SK-N-MC (cell line): ENCODE measurements around the gene SLC7A10.

Source experiments
- DNase-seq: peaks from one replicate; pipeline ENCODE4 v3.0.0-alpha.2; 2011; ENCODE audit warnings: low read depth, low spot score
- H3K27ac ChIP-seq: fragments of 200-600 bp; sonication (generic); 2 replicates; pipeline ENCODE4 v1.5.1; 2016; ENCODE audit warnings: mixed run types
- H3K36me3 ChIP-seq: fragments of 200-600 bp; sonication (generic); 2 replicates; pipeline ENCODE4 v1.6.1; 2017; ENCODE audit warnings: antibody characterized with exemption, low read length, mixed read lengths; ENCODE audit not compliant: insufficient read depth
- H3K4me3 ChIP-seq: fragments of 200-600 bp; sonication (generic); 2 replicates; pipeline ENCODE4 v1.5.1; 2016
- H3K9ac ChIP-seq: fragments of 200-600 bp; sonication (generic); 2 replicates; pipeline ENCODE4 v1.8.0; 2017; ENCODE audit warnings: mixed run types, mixed read lengths; ENCODE audit not compliant: insufficient read length
- H3K9me3 ChIP-seq: fragments of 200-600 bp; sonication (generic); 2 replicates; pipeline ENCODE4 v1.6.1; 2017; ENCODE audit warnings: low read depth, mild to moderate bottlenecking, antibody characterized with exemption, low read length, moderate library complexity, mixed read lengths
- EZH2 ChIP-seq: fragments of 200-600 bp; sonication (generic); IDR thresholded peaks from one replicate; pipeline ENCODE4 v1.6.1; 2017; ENCODE audit warnings: antibody characterized with exemption
- FOXP2 ChIP-seq: optimal IDR thresholded peaks from 2 replicates; pipeline ENCODE3; 2011; ENCODE audit warnings: mild to moderate bottlenecking, moderate library complexity; ENCODE audit not compliant: insufficient read depth; ENCODE audit errors: extremely low read length, control extremely low read depth
- POLR2AphosphoS5 ChIP-seq: IDR thresholded peaks from 2 replicates; pipeline ENCODE4 v1.6.1; 2012; ENCODE audit warnings: mild to moderate bottlenecking, low read depth, low read length, borderline replicate concordance

The SLC7A10 gene

GRCh38 chr19:33259539-33259938 is 33.9 kb upstream of the SLC7A10 start:
- TF ChIP-seq POLR2AphosphoS5 (no peak), FOXP2 (no peak), EZH2 (no peak)
- no peak overlapping the region for H3K27ac ChIP-seq
- H3K36me3 ChIP-seq = no peaks in the 10 kb centered on the region
- DNase-seq = no peak
- no peaks in the 10 kb centered on the region for H3K9me3 ChIP-seq
- H3K9ac ChIP-seq = no peak overlapping the region
- H3K4me3 ChIP-seq = no peak overlapping the region

GRCh38 chr19:33257828-33258227 is 32.2 kb upstream of the SLC7A10 start:
- Histone ChIP-seq H3K4me3 (no peak overlapping the region), H3K36me3 (no peaks in the 10 kb centered on the region), H3K9me3 (no peaks in the 10 kb centered on the region), H3K9ac (no peak overlapping the region), H3K27ac (no peak overlapping the region)
- TF ChIP-seq POLR2AphosphoS5 (no peak), FOXP2 (no peak), EZH2 (no peak)
- DNase-seq = no peak

- H3K36me3 ChIP-seq = no peaks in the 10 kb centered on the region
- no peaks in the 10 kb centered on the region for H3K9me3 ChIP-seq
- TF ChIP-seq FOXP2 (no peak), EZH2 (no peak), POLR2AphosphoS5 (no peak)
- H3K9ac ChIP-seq = no peak overlapping the region
- DNase-seq = no peak
- no peak overlapping the region for H3K27ac ChIP-seq
- H3K4me3 ChIP-seq = no peak overlapping the region
These were observed 30.6 kb upstream of the SLC7A10 start for GRCh38 chr19:33256261-33256660.

GRCh38 chr19:33255781-33256180 is 30.1 kb upstream of the SLC7A10 start:
- TF ChIP-seq FOXP2 = no peak
- no peak for TF ChIP-seq EZH2
- TF ChIP-seq POLR2AphosphoS5 = no peak
- Histone ChIP-seq H3K36me3 (no peaks in the 10 kb centered on the region), H3K9ac (no peak overlapping the region), H3K9me3 (no peaks in the 10 kb centered on the region), H3K4me3 (no peak overlapping the region), H3K27ac (no peak overlapping the region)
- no peak for DNase-seq

GRCh38 chr19:33254245-33254824 is 28.7 kb upstream of the SLC7A10 start:
- Histone ChIP-seq H3K4me3 (no peak overlapping the region), H3K9ac (no peak overlapping the region), H3K9me3 (no peaks in the 10 kb centered on the region), H3K27ac (no peak overlapping the region), H3K36me3 (no peaks in the 10 kb centered on the region)
- DNase-seq = no peak
- no peak for TF ChIP-seq EZH2
- no peak for TF ChIP-seq FOXP2
- no peak for TF ChIP-seq POLR2AphosphoS5

GRCh38 chr19:33252971-33253370 is 27.3 kb upstream of the SLC7A10 start:
- no peaks in the 10 kb centered on the region for H3K36me3 ChIP-seq
- H3K9me3 ChIP-seq = no peaks in the 10 kb centered on the region
- no peak for TF ChIP-seq POLR2AphosphoS5
- TF ChIP-seq FOXP2 = no peak
- no peak for DNase-seq
- no peak overlapping the region for H3K27ac ChIP-seq
- H3K4me3 ChIP-seq = no peak overlapping the region
- H3K9ac ChIP-seq = no peak overlapping the region

GRCh38 chr19:33252418-33252962 is 26.8 kb upstream of the SLC7A10 start:
- no peak overlapping the region for H3K4me3 ChIP-seq
- DNase-seq = no peak
- H3K36me3 ChIP-seq = no peaks in the 10 kb centered on the region
- no peak overlapping the region for H3K9ac ChIP-seq
- no peaks in the 10 kb centered on the region for H3K9me3 ChIP-seq
- TF ChIP-seq FOXP2 = no peak
- TF ChIP-seq POLR2AphosphoS5 = no peak
- no peak for TF ChIP-seq EZH2
- no peak overlapping the region for H3K27ac ChIP-seq

GRCh38 chr19:33251526-33252090 is 26.0 kb upstream of the SLC7A10 start:
- DNase-seq = no peak
- Histone ChIP-seq H3K36me3 (no peaks in the 10 kb centered on the region), H3K4me3 (no peak overlapping the region), H3K27ac (no peak overlapping the region), H3K9me3 (no peaks in the 10 kb centered on the region), H3K9ac (no peak overlapping the region)
- TF ChIP-seq POLR2AphosphoS5 = no peak

GRCh38 chr19:33251076-33251475 is 25.4 kb upstream of the SLC7A10 start:
- TF ChIP-seq EZH2 = no peak
- TF ChIP-seq FOXP2 = no peak
- TF ChIP-seq POLR2AphosphoS5 = no peak
- H3K36me3 ChIP-seq = no peaks in the 10 kb centered on the region
- no peak overlapping the region for H3K4me3 ChIP-seq
- DNase-seq = no peak
- H3K9me3 ChIP-seq = no peaks in the 10 kb centered on the region
- H3K9ac ChIP-seq = no peak overlapping the region
- H3K27ac ChIP-seq = no peak overlapping the region

- DNase-seq = no peak
- Histone ChIP-seq H3K27ac (no peak overlapping the region), H3K4me3 (no peak overlapping the region), H3K9me3 (no peaks in the 10 kb centered on the region), H3K36me3 (no peaks in the 10 kb centered on the region), H3K9ac (no peak overlapping the region)
- no peak for TF ChIP-seq EZH2
- no peak for TF ChIP-seq POLR2AphosphoS5
- TF ChIP-seq FOXP2 = no peak
These were observed 24.9 kb upstream of the SLC7A10 start for GRCh38 chr19:33250500-33250899.
